Measurements from ENCODE around the gene GIPC3.

GRCh38 chr19:3608750-3609322, 23.6 kb downstream of the GIPC3 start:
- TF ChIP-seq CTCF (IDR thresholded peaks at IDR 0.05; ENCODE audit: control extremely low read depth in 1 of 3, insufficient read depth in 1 of 3, low read depth in 1 of 3, low read length in 3 of 3): no peak
- no peak for TF ChIP-seq JUN (IDR thresholded peaks at IDR 0.05; ENCODE audit: low read depth, low read length)
- no peak for TF ChIP-seq PHF8 (conservative IDR thresholded peaks at IDR 0.05; ENCODE audit: low read depth, low read length)
- no peak for TF ChIP-seq ZNF274 (IDR thresholded peaks at IDR 0.05; ENCODE audit: borderline replicate concordance, extremely low read depth, low read length)
- TF ChIP-seq EZH2 (IDR thresholded peaks at IDR 0.05; ENCODE audit: low read depth, low read length, severe bottlenecking): no peak
- no peak for TF ChIP-seq USF2 (IDR thresholded peaks at IDR 0.05; ENCODE audit: low read length)
